ENCODE results near the gene CYP46A1.
"Not testable (repeated sequence)": the region's sequence is repeated elsewhere in the genome, so short reads cannot be mapped to it uniquely, and the experiment has no call there.

- not testable (repeated sequence) for TF ChIP-seq CTCF, POLR2A (IDR thresholded peaks at IDR 0.05)
These were observed 78.8 kb downstream of the CYP46A1 start for GRCh38 chr14:99762911-99763310.
